Measurements from ENCODE around the gene IFT80. TPM values are rescaled to one million over a fixed set of nuclear protein-coding genes. Genes with fewer than 3 reads are reported as not detected.

IFT80 gene
- polyA plus RNA-seq, 1 of the 3 experiments (the other 2 are of a cell fraction): 10.5 TPM

- TF ChIP-seq REST (IDR thresholded peaks at IDR 0.05; ENCODE audit: low read depth, low read length) (no peak), RFX5 (IDR thresholded peaks at IDR 0.05; ENCODE audit: low read length) (no peak), EZH2phosphoT487 (IDR thresholded peaks at IDR 0.05; ENCODE audit: borderline replicate concordance, low read depth) (no peak), JUND (IDR thresholded peaks at IDR 0.05) (no peak), FOXJ3 (CRISPR knock-in tag; IDR thresholded peaks at IDR 0.05) (no peak), YY1 (IDR thresholded peaks at IDR 0.05; ENCODE audit: low read depth) (no peak), FOXM1 (IDR thresholded peaks at IDR 0.05; ENCODE audit: low read depth) (no peak), MEF2A (IDR thresholded peaks at IDR 0.05; ENCODE audit: borderline replicate concordance, low read depth) (no peak), NFIC (IDR thresholded peaks at IDR 0.05; ENCODE audit: borderline replicate concordance) (no peak), EP300 (IDR thresholded peaks at IDR 0.05; ENCODE audit: borderline replicate concordance in 1 of 2, low read depth in 1 of 2, low read length in 1 of 2) (no peak)
These were observed 120.8 kb downstream of the IFT80 start (continued) for GRCh38 chr3:160278210-160278609.

GRCh38 chr3:160265088-160265487 is 133.9 kb downstream of the IFT80 start:
- no peak overlapping the region for H2AFZ ChIP-seq (ENCODE audit: low read depth)
- H3K4me2 ChIP-seq: no peak overlapping the region
- TF ChIP-seq NFIC (IDR thresholded peaks at IDR 0.05; ENCODE audit: borderline replicate concordance) (no peak), MAX (IDR thresholded peaks at IDR 0.05; ENCODE audit: low read depth) (no peak), IRF3 (IDR thresholded peaks at IDR 0.05; ENCODE audit: low read depth, low read length) (no peak), FOXM1 (IDR thresholded peaks at IDR 0.05; ENCODE audit: low read depth) (no peak), YY1 (IDR thresholded peaks at IDR 0.05; ENCODE audit: low read depth) (no peak), TAF1 (IDR thresholded peaks at IDR 0.05; ENCODE audit: borderline replicate concordance, low read depth, low read length) (no peak)
- H3K36me3 ChIP-seq (replicated peaks in 1 of 2; ENCODE audit: control insufficient read depth in 1 of 2, insufficient read depth in 2 of 2, low read length in 1 of 2): peaks cover 12 to 22% of the 10 kb centered on the region in 2 experiments
- no peaks in the 10 kb centered on the region for H4K20me1 ChIP-seq (ENCODE audit: insufficient read depth)
- no peaks in the 10 kb centered on the region for H3F3A ChIP-seq (replicated peaks; ENCODE audit: insufficient read depth)
- no peaks in the 10 kb centered on the region for H3K9me2 ChIP-seq
- 0 out of 4 replicates have a peak, but pooled peaks cover 0 to 3% of the 10 kb centered on the region in 2 experiments for H3K4me1 ChIP-seq (ENCODE audit: control insufficient read depth in 1 of 2, insufficient read depth in 2 of 2, low read depth in 1 of 2, low read length in 1 of 2)
- no peak overlapping the region for H3K4me3 ChIP-seq (ENCODE audit: low read depth in 2 of 2, low read length in 1 of 2)
- CTCF ChIA-PET: no interaction called here
- DNase-seq: no peak
- no peaks in the 10 kb centered on the region for H3K9me3 ChIP-seq
- no peak overlapping the region for H3K9ac ChIP-seq
- POLR2A ChIA-PET: no interaction called here
- no peak overlapping the region for H3K27ac ChIP-seq (ENCODE audit: low read depth in 2 of 2, low read length in 1 of 2)
- WGBS (ENCODE audit: low lambda C conversion rate): 94% methylated on average over 2 of the region's 2 CpGs
- H3K79me2 ChIP-seq (ENCODE audit: insufficient read depth): no peaks in the 10 kb centered on the region
- H3K27me3 ChIP-seq (ENCODE audit: insufficient read depth): no peaks in the 10 kb centered on the region
